NCI-H69 (cell line): ENCODE results near the gene BRSK2.
"Not testable (repeated sequence)": the region's sequence is repeated elsewhere in the genome, so short reads cannot be mapped to it uniquely, and the experiment has no call there.

ENCODE experiments used
- DNase-seq: peaks from one replicate; lab custom pipeline; 2025; lab: John Stamatoyannopoulos, UW

Gene BRSK2

DNA sequence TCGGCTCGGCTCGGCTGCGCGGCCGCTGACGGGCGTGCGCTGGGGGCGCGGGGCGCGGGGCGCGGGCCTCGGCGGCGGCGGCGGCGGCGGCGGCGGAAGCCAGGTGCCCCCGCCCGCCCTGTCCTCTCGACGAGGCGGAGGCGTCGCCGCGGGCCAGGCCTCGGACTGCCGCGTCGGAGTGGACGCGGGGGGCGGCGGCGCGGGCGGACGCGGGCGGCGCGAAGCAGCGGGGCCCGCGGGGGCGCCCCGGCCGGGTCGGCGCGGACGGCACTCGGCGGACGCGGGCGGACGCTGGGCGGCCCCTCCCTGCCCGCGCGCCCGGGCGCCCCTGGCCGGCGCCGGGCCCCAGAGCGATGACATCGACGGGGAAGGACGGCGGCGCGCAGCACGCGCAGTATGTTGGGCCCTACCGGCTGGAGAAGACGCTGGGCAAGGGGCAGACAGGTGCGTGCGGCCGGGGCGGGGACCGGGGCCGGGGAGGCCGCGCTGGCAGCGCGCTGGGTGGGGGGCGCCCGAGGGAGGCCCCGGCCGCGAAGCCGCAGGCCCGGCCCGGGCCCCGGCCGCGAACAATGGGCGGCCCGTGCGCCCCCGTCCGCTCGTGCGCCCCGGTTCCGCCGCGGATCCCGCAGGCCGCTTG is at the start of gene BRSK2:
Gene BRSK2 (plus strand): TSS at position 3 of the 637 bp plus-strand sequence. CDS start 351 bp downstream, at position 354.
- DNase-seq, result peak; percentile 76

DNA sequence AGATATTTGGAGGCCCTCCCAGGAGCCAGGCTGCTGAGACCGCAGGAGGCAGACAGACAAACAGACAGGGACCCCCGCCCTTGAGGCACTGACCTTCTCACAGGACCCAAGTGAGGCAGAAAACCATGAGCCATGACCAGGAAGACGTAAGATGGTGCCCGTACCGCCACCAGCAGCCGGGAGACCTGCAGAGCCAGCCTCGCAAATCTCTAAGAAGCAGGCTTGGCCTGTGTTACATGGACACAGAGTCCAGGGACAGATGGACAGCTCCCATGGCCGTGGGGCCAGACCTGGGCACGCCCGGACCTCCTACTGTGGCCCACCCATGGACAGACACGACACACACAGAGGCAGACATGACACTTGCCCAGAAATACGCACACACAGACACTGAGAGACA is 49.6 kb upstream of the BRSK2 start:
- no peak for DNase-seq

DNA sequence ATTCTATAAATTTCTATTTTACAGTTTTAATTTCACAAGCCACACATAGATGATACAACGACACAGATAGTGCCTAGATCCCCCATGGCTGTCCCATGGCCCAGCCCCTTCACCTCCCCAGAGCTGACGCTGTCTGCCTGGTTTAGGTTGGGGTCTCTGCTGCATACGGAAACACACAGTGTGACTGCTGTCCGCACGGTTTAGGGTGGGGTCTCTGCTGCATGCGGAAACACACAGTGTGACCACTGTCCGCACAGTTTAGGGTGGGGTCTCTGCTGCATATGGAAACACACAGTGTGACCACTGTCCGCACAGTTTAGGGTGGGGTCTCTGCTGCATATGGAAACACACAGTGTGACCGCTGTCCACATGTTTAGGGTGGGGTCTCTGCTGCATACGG is 48.5 kb upstream of the BRSK2 start:
- DNase-seq, result not testable (repeated sequence)

DNA sequence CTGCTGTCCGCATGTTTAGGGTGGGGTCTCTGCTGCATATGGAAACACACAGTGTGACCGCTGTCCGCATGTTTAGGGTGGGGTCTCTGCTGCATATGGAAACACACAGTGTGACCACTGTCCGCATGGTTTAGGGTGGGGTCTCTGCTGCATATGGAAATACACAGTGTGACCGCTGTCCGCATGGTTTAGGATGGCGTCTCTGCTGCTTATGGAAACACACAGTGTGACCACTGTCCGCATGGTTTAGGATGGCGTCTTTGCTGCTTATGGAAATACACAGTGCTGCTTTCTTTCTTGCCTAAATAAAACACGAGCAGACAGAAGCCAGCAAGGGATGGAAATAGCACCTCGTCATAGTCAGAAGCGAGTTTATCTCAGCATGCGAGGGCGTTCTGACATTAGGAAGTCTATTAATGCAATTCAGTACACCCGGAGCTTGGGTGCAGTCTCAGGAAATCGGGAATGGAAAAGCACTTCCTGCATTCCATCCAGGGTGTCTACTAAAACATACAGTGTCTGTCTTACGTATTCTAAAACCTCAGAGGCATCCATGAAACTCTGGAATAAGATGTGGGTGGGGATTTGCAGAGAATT is 47.7 kb upstream of the BRSK2 start:
- DNase-seq, result peak; percentile 41

DNA sequence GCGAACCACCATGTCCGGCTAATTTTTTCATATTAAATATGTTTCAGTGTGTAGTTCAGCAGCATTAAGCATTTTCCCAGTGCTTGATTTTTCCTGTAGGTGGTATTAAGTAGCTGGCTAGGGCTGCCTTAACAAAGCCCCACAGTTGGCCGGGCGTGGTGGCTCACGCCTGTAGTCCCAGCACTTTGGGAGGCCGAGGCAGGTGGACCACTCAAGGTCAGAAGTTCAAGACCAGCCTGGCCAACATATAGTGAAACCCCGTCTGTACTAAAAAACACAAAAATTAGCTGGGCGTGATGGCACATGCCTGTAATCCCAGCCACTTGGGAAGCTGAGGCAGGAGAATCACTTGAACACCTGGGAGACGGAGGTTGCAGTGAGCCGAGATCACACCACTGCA is 46.8 kb upstream of the BRSK2 start:
- DNase-seq, result no peak

DNA sequence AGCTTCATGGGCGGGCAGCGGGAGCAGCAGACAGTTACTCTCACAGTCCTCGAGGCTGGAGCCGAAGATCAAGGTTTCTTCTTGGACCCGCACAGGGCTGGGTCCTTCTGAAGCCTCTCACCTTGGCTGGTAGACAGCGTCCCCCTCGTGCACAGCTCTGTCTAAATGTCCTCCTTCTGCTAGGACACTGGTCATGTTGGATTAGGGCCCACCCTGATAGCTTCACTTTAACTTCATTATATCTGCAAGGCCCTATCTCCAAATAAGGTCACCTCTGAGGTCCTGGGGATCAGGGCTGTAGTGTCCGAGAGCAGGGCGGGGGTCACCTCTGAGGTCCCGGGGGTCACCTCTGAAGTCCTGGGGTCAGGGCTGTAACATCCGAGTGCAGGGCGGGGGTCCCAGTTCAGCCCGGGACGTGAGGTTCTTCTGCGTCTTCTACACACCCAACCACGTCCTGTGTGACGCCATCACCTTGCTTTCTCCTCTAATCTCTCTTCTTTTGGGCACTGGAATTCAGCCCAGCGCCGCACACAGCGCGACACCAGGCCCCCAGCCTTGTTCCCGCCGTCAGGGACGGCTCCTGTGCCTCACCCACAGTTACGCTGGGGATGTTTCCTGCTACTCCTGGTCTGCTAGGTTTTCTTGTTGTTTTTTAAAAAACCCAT is 46.2 kb upstream of the BRSK2 start:
- no peak for DNase-seq

DNA sequence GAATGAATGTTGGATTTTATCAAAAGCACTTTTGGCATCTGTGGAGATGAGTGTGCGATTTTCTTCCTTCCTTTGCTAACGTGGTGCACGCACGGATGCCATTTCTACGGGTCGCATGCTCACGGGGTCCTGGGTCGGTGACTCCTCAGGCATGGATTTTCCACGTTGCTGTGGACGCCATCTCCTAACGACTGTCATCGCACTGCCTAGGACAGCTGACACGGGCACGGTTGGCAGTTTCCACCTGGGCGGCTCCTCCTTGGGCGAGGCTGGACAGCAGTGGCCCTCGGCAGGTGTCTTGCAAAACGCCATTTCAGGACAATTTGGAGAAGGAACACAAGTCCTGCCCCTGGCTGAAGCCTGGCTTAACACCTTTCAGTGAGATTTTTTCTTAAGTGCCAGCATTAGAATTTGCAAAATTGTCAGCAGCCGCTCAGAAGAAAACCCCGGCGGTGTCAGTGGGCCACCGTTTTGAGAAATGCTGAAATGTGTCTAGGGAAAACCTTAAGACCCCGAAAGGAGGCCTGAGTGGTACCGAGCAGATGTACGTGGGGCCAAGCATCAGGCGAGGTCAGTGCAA is 45.6 kb upstream of the BRSK2 start:
- no peak for DNase-seq

DNA sequence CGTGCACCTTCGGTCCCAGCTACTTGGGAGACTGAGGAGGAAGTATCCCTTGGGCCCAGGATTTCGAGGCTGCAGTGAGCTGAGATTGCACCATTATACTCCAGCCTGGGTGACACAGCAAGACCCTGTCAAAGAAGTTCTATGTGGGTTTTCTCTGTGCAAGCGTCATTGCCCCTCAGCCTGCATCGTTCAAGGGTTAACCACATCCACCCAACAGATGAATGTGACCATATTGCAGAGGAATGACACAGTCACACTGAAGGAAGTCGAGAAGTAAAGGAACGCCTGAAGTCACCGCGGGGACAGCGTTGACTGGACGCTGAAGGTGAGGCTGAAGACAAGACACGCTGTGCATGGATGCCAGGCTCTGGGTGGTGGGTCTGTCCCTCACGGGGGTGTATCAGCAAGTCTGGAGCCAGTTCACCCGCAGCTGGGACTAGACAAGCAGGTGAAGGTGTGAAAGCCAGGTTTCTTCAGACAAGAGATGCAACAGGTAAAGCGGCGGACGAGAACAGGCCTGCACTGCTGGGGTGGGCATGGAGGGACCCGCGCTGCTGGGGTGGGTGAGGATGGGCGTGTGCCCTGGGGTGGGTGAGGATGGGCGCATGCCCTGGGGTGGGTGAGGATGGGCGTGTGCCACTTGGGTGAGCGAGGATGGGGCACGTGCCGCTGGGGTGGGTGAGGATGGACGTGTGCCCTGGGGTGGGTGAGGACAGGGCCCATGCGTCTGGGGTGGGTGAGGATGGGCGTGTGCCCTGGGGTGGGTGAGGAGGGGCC is 43.8 kb upstream of the BRSK2 start:
- no peak for DNase-seq

DNA sequence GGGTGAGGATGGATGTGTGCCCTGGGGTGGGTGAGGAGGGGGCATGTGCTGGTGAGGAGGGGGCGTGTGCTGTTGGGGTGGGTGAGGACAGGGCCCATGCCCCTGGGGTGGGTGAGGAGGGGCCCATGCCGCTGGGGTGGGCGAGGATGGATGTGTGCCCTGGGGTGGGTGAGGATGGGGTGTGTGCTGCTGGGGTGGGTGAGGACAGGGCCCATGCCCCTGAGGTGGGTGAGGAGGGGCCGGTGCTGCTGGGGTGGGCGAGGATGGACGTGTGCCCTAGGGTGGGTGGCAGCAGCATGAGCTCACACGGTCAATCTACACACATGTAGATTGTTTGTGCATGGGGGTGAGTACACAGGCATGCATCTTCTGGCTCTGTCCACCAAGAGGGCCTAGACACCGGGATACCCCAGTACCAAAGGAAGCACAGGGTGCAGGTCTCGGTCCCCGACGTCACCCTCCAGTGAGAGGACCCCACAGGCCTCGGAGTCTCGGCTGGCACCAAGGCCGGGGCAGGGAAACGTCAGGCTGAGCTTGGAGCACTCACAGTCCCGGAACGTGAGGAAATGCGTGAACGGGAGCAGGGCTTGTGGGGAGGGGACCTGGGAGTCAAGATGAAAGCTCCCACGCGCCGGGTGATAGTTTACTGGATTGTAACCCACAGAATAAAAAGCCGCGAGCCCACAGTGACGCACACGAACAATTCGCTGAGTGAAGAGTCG is 42.9 kb upstream of the BRSK2 start:
- DNase-seq, result no peak

DNA sequence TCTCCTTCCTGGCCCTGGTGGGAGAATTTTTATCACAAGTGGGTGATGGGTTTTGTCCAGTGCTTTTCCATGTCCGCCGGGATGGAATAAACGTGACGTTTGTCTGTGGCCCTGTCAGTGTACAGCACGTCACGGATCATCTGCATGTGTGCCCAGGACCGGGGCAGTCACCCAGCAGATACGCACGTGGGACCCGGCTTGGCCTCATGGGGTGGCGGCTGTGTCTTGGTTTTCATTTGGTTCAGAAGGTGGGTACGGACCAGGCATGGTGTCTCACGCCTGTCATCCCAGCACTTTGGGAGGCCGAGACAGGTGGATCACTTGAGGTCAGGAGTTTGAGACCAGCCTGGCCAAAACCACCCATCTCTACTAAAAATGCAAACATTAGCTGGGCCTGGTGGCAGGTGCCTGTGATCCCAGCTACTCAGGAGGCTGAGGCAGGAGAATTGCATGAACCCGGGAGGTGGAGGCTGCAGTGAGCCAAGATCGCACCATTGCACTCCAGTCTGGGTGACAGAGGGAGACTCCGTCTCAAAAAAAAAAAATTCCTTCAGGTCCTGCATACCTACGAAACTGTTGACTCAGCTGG is 42.2 kb upstream of the BRSK2 start:
- not testable (repeated sequence) for DNase-seq

DNA sequence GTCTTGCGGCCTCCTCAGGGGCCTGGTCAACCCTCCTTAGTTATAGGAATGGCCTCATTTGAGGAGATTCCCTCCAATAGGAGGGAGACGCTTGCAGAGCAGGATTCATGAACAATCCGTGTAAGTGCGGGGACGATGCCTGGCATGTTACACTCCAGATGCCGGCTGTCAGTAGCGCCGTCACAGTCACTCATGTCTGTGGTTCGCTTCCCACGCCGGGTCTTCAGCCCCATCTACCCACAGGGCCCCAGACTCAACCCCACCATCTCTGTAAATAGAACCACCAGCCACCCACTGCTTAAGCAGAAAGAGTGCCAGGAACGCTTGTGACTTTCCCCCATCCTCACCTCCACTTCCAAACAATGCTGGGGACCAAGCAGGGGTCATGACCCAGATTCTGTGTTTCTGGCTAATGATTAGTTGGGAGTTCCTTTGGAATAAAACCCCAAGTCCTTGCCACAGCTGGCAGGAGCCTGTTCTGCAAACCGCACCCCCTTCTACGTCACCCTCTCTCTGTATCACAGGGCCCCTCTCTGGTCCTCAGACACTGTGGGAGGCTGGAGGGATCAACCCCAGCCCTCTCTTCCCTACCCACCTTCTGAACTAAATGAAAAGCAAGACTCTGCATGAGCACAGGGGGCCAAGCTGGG is 41.5 kb upstream of the BRSK2 start:
- DNase-seq, result no peak

DNA sequence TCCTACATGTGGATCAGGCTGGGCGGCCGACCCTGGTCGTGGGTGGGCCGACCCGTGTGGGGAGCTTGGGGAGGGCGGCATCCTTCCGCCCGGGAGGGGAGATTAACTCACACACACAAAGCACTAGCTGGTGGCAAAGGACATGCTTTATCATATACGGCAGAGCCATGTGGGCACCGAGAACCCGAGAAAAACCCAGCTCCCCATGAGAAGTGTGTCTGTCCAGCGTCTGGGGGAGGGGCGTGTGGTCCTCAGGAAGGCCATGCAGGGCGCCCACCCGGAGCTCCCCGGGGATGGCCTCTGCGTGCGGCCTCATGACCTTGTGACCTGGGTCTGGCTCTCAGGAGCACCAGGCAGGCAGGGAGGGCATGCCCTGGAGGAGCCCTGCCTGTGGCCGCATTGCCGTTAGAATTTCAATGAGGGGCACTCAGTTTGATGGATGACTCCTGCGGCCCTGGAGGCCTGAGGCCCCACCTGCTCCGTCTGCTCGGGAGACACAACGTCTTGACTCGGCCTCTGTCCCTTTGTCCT is 40.9 kb upstream of the BRSK2 start:
- no peak for DNase-seq

DNA sequence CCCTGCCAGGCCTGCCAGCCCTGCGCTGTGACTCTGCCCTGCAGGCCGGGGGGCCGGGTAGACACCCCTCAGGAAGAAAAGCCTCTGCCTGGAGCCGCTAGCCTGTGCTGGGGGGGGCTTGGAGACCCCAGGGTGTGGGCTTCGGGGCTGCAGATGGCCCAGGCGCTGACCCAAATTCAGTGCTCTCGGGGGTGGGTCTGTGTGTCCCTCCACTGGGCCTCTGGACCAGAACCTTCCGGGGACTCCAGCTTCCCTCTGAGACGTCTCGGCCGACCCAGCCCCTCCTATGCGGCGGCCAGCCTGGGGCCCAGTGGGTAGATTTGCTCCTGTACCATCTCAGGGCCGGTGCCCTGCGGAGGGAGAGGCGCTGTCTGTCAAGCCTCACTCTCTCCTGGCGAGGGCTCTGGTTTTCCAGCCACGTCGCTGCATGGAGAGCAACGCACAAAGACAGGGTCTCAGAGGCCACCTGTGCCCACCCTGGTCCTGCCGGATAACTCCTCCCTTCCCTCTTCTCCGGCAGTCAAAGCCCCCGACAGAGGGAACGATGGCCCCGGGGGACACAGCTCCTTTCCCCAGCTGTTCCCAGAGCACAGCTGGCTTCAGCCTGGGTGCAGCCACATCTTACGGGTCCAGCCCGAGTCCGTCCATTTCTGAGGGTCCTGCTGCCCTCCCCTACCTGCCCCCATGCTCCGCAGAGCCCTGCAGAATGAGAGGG is 40.2 kb upstream of the BRSK2 start:
- DNase-seq, result no peak

DNA sequence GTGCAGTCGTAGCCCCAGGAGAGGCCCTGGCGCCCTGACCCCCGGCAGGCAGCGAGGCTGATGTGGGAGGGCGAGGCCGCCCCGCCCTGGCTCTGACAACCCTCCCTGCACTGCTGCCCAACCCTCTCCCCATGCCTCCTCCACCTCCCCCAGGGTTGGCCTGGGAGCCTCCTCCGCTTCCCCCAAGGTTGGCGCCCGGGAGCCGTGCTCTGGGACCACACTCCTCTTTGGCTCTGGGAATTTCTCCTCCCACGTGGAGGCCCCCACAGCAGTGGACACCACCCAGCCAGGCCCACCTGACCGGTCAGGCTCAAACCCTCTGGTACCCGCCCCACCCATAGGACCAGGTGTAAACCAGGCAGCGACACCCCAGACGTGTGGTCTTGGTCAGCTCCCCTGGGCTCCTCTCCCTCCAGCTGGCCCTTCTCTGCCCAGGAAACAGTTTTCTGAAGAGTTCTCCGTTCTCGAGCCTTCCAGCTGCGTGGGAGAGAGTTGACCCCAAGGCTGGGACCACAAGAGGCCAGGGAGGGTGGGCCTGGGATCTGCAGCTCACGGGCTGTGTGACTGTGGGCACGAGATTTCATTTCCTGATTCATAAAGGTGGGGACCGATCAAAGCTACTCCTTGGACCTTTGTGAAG is 39.5 kb upstream of the BRSK2 start:
- no peak for DNase-seq

DNA sequence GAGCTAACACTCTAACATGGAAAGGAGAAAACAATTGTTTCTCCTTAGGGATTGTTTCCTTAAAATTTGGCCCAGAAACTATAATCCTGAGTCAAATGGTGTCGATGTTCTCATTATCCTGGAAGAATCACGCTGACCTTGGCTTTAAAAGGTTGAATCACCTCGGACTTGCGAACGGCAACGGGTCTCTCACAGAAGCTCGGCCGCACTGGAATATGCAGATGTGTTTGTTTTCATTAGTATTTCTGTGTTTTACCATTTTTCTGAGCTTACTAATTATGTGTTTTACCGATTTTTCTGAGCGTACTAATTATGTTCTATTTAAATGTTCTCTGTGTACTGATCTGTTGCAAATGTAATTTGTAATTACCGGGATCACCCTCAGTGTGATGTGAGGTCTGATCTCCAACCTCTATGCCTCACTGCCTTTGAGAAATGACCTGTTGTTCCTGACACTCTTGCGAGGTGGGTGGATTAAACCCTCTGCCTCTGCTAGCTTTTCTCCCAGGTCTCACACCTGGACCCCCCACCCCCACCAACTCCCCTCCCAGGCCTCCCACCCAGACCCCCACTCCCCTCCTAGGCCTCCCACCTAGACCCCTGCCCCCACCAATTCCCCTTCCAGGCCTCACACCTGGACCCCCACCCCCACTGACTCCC is 38.3 kb upstream of the BRSK2 start:
- DNase-seq, result no peak

DNA sequence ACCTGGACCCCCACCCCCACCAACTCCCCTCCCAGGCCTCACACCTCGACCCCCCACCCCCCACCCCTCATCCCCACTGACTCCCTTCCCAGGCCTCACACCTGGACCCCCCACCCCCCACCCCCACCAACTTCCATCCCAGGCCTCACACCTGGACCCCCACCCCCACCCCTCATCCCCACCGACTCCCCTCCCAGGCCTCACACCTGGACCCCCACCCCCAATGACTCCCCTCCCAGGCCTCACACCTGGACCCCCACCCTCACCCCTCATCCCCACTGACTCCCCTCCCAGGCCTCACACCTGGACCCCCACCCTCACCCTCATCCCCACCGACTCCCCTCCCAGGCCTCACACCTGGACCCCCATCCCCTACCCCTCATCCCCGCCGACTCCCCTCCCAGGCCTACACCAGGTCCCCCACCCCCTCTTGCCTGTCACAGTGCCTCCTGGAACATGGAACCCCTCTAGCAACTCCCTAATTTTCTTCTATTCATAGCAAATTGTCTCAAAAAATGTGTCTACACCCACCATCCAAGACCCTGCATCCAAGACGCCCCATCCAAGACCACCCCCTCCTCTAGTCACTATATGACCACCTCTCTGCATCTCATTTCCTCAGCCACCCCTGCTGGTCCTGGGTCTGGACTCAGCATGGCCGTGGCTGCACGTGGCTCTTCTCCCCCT is 36.9 kb upstream of the BRSK2 start:
- no peak for DNase-seq

DNA sequence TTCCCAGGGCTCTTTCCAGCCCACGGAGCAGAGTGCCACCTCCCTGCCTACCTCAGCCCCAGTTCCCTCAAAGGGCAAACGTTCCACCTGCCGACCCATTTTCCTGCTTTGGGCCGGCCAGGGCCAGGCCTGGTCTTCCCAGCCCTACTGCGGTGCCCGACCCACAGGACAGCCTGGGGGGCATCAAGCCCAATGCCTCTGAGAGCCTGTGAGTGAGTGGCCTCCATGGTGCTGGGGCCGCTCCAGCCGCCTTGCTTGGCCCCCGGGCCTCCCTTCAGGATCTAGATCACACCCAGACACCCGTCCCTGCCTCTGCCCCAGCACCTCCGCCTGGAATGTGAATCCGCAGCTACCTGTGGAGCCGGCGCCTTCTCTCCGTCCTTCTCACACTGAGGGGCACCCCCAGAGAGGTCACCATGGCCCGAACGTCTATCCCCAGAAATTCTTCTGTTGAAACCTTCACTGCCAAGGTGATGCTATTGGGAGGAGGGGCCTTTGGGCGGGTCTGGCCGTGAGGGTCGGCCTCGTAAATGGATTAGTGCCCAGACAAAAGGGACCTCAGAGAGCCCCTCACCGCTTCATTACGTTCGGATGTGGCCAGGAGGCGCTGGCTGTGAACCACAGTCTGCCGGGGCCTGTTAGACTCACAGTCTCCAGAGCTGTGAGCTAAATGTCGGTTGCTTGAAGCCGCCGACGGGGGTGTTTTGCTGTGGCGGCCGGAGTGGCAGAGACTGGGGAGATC is 36.2 kb upstream of the BRSK2 start:
- no peak for DNase-seq
